ENCODE data around the gene TNK1.
A peak's percentile ranks its signal among the peaks of the same experiment; 100 is the strongest.

Gene TNK1

GRCh38 chr17:7429722-7430121, 48.8 kb downstream of the TNK1 start:
- CTCF ChIA-PET: no interaction called here
- POLR2A ChIA-PET: no interaction called here
- DNase-seq (ENCODE audit: low read depth, low spot score): no peak
- no peak for TF ChIP-seq CTCF (IDR thresholded peaks at IDR 0.05; ENCODE audit: insufficient read depth, low read length, missing control alignments)
- H3K4me3 ChIP-seq (ENCODE audit: low read depth, low read length): no peak overlapping the region

DNA sequence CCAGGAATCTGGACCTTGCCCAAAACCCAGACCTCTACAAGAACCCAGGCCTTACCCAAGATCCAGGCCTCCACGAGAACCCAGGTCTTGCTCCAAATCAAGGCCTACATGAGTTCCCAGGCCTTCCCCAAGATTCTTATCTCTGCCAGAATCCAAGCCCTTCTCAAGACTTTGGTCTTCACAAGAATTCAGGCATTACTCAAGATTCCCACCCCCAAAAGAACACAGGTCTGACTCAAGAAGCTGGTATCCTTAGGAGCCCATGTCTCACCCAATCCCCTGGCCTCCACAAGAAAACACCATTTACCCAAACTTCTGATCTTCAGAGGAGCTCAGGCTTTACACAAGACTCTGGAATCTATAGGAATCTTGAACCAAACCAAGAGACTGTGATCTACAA, 50.3 kb downstream of the TNK1 start:
- ChIA-PET POLR2A (no interaction called here), CTCF (interaction anchor here (1.9 kb wide), 1 partner anchor 75 kb away, joined by 7 read pairs; the partner anchor contains the start of gene TMEM95)
- DNase-seq (ENCODE audit: low read depth, low spot score): no peak
- no peak overlapping the region for H3K4me3 ChIP-seq (ENCODE audit: low read depth, low read length)
- TF ChIP-seq CTCF (IDR thresholded peaks at IDR 0.05; ENCODE audit: insufficient read depth, low read length, missing control alignments): no peak

GRCh38 chr17:7432296-7432695, 51.4 kb downstream of the TNK1 start:
- ChIA-PET POLR2A (no interaction called here), CTCF (interaction anchor here (0.8 to 1.9 kb wide), 2 partner anchors 77 to 129 kb away, joined by 3 to 7 read pairs; partner anchors contain the start of genes SENP3 and TMEM95)
- DNase-seq (ENCODE audit: low read depth, low spot score): no peak

GRCh38 chr17:7435676-7436555, 55.0 kb downstream of the TNK1 start:
- H3K4me3 ChIP-seq (ENCODE audit: low read depth, low read length): peak overlapping the region; percentile 56
- no peak for DNase-seq (ENCODE audit: low read depth, low spot score)
- CTCF ChIA-PET: interaction anchor here (1.1 to 5.3 kb wide), 24 partner anchors 11 to 158 kb away, joined by 3 to 62 read pairs (median 6); partner anchors contain the start of genes CHRNB1, NLGN2, PLSCR3 and SENP3
- POLR2A ChIA-PET: interaction anchor here (0.5 to 2.9 kb wide), 7 partner anchors 22 to 49 kb away, joined by 3 to 19 read pairs (median 4); partner anchors contain the start of genes PLSCR3, POLR2A, TMEM256 and ZBTB4
- no peak for TF ChIP-seq CTCF (IDR thresholded peaks at IDR 0.05; ENCODE audit: insufficient read depth, low read length, missing control alignments)

More at GRCh38 chr17:7432296-7432695, 51.4 kb downstream of the TNK1 start:
- no peak for TF ChIP-seq CTCF (IDR thresholded peaks at IDR 0.05; ENCODE audit: insufficient read depth, low read length, missing control alignments)
- H3K4me3 ChIP-seq (ENCODE audit: low read depth, low read length): no peak overlapping the region

DNA sequence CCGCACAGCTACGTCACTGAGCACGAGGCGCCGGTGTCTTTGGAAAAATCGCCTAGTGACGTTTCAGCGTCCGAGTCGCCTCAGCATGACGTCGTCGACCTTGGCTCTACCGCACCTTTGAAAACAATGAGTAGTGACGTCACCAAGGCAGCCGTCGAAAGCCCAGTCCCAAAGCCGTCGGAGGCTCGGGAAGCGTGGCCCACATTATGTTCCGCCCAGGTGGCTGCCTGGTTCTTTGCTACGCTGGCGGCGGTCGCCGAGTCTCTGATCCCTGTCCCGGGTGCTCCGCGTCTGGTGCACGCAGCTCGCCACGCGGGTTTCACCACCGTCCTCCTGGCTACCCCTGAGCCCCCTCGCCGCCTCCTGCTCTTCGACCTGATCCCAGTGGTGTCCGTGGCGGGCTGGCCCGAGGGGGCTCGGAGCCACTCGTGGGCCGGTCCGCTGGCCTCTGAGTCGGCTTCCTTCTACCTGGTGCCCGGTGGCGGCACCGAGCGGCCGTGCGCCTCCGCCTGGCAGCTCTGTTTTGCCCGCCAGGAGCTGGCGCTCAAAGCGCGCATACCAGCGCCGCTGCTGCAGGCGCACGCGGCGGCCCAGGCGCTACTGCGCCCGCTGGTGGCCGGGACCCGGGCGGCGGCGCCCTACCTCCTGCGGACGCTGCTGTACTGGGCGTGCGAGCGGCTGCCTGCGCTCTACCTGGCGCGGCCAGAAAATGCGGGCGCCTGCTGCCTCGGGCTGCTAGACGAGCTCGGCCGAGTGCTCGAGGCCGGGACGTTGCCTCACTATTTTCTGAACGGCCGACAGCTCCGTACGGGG, 55.9 kb downstream of the TNK1 start:
- peak overlapping the region; percentile 56 for H3K4me3 ChIP-seq (ENCODE audit: low read depth, low read length)
- no peak for DNase-seq (ENCODE audit: low read depth, low spot score)
- CTCF ChIA-PET: interaction anchor here (0.6 to 5.3 kb wide), 36 partner anchors 11 to 391 kb away, joined by 3 to 62 read pairs (median 5); partner anchors contain the start of genes CHRNB1, NLGN2, PLSCR3 and SENP3
- POLR2A ChIA-PET: interaction anchor here (0.5 to 2.9 kb wide), 8 partner anchors 8 to 54 kb away, joined by 3 to 19 read pairs (median 4); partner anchors contain the start of genes PLSCR3, POLR2A, SPEM3 and TMEM256
- peak; percentile 76 for TF ChIP-seq CTCF (IDR thresholded peaks at IDR 0.05; ENCODE audit: insufficient read depth, low read length, missing control alignments)
